Measurements from ENCODE around the gene ANKRD30A. TPM values are rescaled to one million over a fixed set of nuclear protein-coding genes. Genes with fewer than 3 reads are reported as not detected.

ANKRD30A gene
- total and polyA plus RNA-seq, 4 donors, result not detected

GRCh38 chr10:37225163-37225562 is 99.8 kb downstream of the ANKRD30A start:
- Histone ChIP-seq H3K4me3 (ENCODE audit: low read depth in 1 of 3, low read length in 3 of 3) (no peak overlapping the region), H3K9me3 (ENCODE audit: control insufficient read depth in 4 of 4, low read length in 3 of 4) (no peaks in the 10 kb centered on the region), H3K36me3 (ENCODE audit: control insufficient read depth in 4 of 4, insufficient read depth in 3 of 4, low read depth in 1 of 4, low read length in 3 of 4) (no peaks in the 10 kb centered on the region), H3K9ac (ENCODE audit: low read depth in 1 of 2, low read length in 2 of 2) (no peak overlapping the region), H3K4me1 (ENCODE audit: control insufficient read depth in 4 of 4, insufficient read depth in 4 of 4, low read length in 3 of 4) (no peaks in the 10 kb centered on the region), H3K27ac (ENCODE audit: low read depth in 1 of 2, low read length in 2 of 2) (no peak overlapping the region), H3K27me3 (ENCODE audit: control insufficient read depth in 4 of 4, insufficient read depth in 4 of 4, low read length in 3 of 4) (no peaks in the 10 kb centered on the region)
- TF ChIP-seq FOXA2 (IDR thresholded peaks at IDR 0.05) (no peak), SP1 (IDR thresholded peaks at IDR 0.05) (no peak), REST (IDR thresholded peaks at IDR 0.05) (no peak), RAD21 (IDR thresholded peaks at IDR 0.05) (no peak), EGR1 (IDR thresholded peaks at IDR 0.05; ENCODE audit: low read depth in 2 of 2) (no peak), HNF4A (conservative IDR thresholded peaks at IDR 0.05) (no peak), TAF1 (conservative IDR thresholded peaks at IDR 0.05) (no peak), HNF4G (IDR thresholded peaks at IDR 0.05) (no peak), ATF3 (IDR thresholded peaks at IDR 0.05) (no peak), FOXA1 (IDR thresholded peaks at IDR 0.05) (no peak)
- 81% methylated on average over 2 of the region's 2 CpGs for WGBS
- no peak for DNase-seq (ENCODE audit: low spot score)

- TF ChIP-seq YY1 (IDR thresholded peaks at IDR 0.05) (no peak), HNF4G (IDR thresholded peaks at IDR 0.05) (no peak), RXRA (IDR thresholded peaks at IDR 0.05) (no peak), HNF4A (conservative IDR thresholded peaks at IDR 0.05) (no peak), EGR1 (IDR thresholded peaks at IDR 0.05; ENCODE audit: low read depth in 2 of 2) (no peak), FOXA1 (IDR thresholded peaks at IDR 0.05) (no peak), SP1 (IDR thresholded peaks at IDR 0.05) (no peak)
- DNase-seq (ENCODE audit: low spot score), result no peak
- Histone ChIP-seq H3K27me3 (ENCODE audit: control insufficient read depth in 4 of 4, insufficient read depth in 4 of 4, low read length in 3 of 4) (no peaks in the 10 kb centered on the region), H3K27ac (ENCODE audit: low read depth in 1 of 2, low read length in 2 of 2) (no peak overlapping the region), H3K4me3 (ENCODE audit: low read depth in 1 of 3, low read length in 3 of 3) (no peak overlapping the region), H3K4me1 (ENCODE audit: control insufficient read depth in 4 of 4, insufficient read depth in 4 of 4, low read length in 3 of 4) (no peaks in the 10 kb centered on the region), H3K9ac (ENCODE audit: low read depth in 1 of 2, low read length in 2 of 2) (no peak overlapping the region), H3K36me3 (ENCODE audit: control insufficient read depth in 4 of 4, insufficient read depth in 3 of 4, low read depth in 1 of 4, low read length in 3 of 4) (no peaks in the 10 kb centered on the region), H3K9me3 (ENCODE audit: control insufficient read depth in 4 of 4, low read length in 3 of 4) (no peaks in the 10 kb centered on the region)
Observed at GRCh38 chr10:37226524-37226923, 101.1 kb downstream of the ANKRD30A start.

- 75% methylated on average over 3 of the region's 3 CpGs for WGBS
Observed at GRCh38 chr10:37234692-37235091, 109.3 kb downstream of the ANKRD30A start.

More at GRCh38 chr10:37234692-37235091, 109.3 kb downstream of the ANKRD30A start:
- no peak overlapping the region for H3K27ac ChIP-seq (ENCODE audit: low read depth in 1 of 2, low read length in 2 of 2)
- DNase-seq (ENCODE audit: low spot score), result no peak
- no peaks in the 10 kb centered on the region for H3K36me3 ChIP-seq (ENCODE audit: control insufficient read depth in 4 of 4, insufficient read depth in 3 of 4, low read depth in 1 of 4, low read length in 3 of 4)
- no peak for TF ChIP-seq HNF4G (IDR thresholded peaks at IDR 0.05)
- no peak for TF ChIP-seq CTCF (IDR thresholded peaks at IDR 0.05; ENCODE audit: low read depth, low read length, missing input control)
- TF ChIP-seq GABPA (IDR thresholded peaks at IDR 0.05 in 1 of 2, conservative IDR thresholded peaks at IDR 0.05 in 1 of 2), result no peak
- TF ChIP-seq HNF4A (conservative IDR thresholded peaks at IDR 0.05), result no peak
- no peak for TF ChIP-seq ZBTB33 (IDR thresholded peaks at IDR 0.05)
- no peaks in the 10 kb centered on the region for H3K27me3 ChIP-seq (ENCODE audit: control insufficient read depth in 4 of 4, insufficient read depth in 4 of 4, low read length in 3 of 4)
- no peaks in the 10 kb centered on the region for H3K4me1 ChIP-seq (ENCODE audit: control insufficient read depth in 4 of 4, insufficient read depth in 4 of 4, low read length in 3 of 4)
- no peak overlapping the region for H3K4me3 ChIP-seq (ENCODE audit: low read depth in 1 of 3, low read length in 3 of 3)
- no peak overlapping the region for H3K9ac ChIP-seq (ENCODE audit: low read depth in 1 of 2, low read length in 2 of 2)
- H3K9me3 ChIP-seq (ENCODE audit: control insufficient read depth in 4 of 4, low read length in 3 of 4), result no peaks in the 10 kb centered on the region

Measured in liver (tissue), 9 donors.